ENCODE results near the gene KRTAP10-1. TPM values are rescaled to one million over a fixed set of nuclear protein-coding genes. Genes with fewer than 3 reads are reported as not detected.

Gene KRTAP10-1
- total RNA-seq, 1 experiment from 2014 or later = not detected

DNA sequence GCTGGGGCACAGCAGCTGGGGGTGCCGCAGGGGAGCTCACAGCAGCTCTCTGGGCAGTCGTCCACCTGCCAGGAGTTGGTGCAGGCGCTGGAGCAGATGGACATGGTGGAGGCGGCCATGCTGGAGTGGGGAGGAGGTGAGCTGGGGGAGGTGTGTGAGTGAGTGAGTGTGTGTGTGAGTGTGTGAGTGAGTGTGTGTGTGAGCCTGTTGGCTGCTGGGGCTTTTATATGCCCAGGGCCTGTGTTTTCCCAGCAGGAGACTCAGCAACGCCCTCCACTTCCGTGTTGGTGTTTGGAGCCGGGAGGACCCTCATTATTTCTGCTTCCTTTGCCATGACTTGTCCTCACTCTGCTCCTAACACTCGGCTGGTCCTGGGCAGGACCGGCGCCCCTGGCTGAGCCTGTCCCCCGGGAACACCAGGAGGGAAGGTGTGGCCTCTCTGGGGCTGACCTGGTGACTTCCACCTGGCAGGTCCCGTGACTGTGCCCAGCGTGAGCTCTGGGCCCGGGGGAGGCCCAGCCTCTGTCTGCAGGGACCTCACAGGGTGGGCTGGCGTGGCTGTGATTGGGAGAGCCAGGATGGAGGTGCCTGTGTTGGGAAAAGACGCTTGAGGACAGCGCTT, 11.5 kb upstream of the KRTAP10-1 start, which contains the start of gene KRTAP10-2:
Gene KRTAP10-2 (minus strand): TSS at position 166 of the 622 bp plus-strand sequence. CDS start 47 bp downstream, at position 119.
- Histone ChIP-seq H2AFZ (ENCODE audit: low read length) (no peak within 1 kb of the TSS), H3K18ac (ENCODE audit: insufficient read length, low read depth, low read length) (no peak within 1 kb of the TSS), H3K4ac (ENCODE audit: low read depth, low read length) (no peak within 1 kb of the TSS; the same call in 1 of the 2 replicates), H3K27ac (ENCODE audit: insufficient read length, low read depth, low read length) (no peak within 1 kb of the TSS), H4K91ac (ENCODE audit: insufficient read length, low read depth, low read length) (no peak within 1 kb of the TSS), H3K9me3 (ENCODE audit: control insufficient read depth, low read depth, low read length) (no peaks in the 10 kb centered on the region), H2BK12ac (ENCODE audit: insufficient read length, low read depth, low read length) (no peak within 1 kb of the TSS), H3T11ph (ENCODE audit: low read length) (no peak within 1 kb of the TSS), H3K56ac (ENCODE audit: insufficient read length, low read depth, low read length) (no peak within 1 kb of the TSS), H2BK5ac (ENCODE audit: insufficient read length, low read length) (no peak within 1 kb of the TSS), H2AK5ac (ENCODE audit: insufficient read length, low read length) (no peak within 1 kb of the TSS), H2BK15ac (ENCODE audit: low read depth, low read length) (peak within 1 kb of the TSS; percentile 87; the same call in 1 of the 2 replicates), H3K23me2 (ENCODE audit: insufficient read length, low read depth, low read length, poor library complexity, severe bottlenecking) (no peaks in the 10 kb centered on the region), H3K23ac (ENCODE audit: insufficient read length, low read depth, low read length) (no peak within 1 kb of the TSS), H4K8ac (replicated peaks; ENCODE audit: insufficient read length, low read depth, low read length) (no peak within 1 kb of the TSS), H4K20me1 (ENCODE audit: control insufficient read depth, insufficient read depth, insufficient read length) (no peaks in the 10 kb centered on the region), H2BK20ac (ENCODE audit: low read depth, low read length, poor library complexity, severe bottlenecking) (no peak within 1 kb of the TSS), H3K14ac (ENCODE audit: insufficient read depth, low read length) (peak within 1 kb of the TSS; percentile 53), H3K4me1 (ENCODE audit: insufficient read depth, low read length) (peaks cover 6% of the 10 kb centered on the region; the same call in 1 of the 2 replicates), H3K9ac (ENCODE audit: extremely low read depth, insufficient read length, low read length) (no peak within 1 kb of the TSS), H3K27me3 (ENCODE audit: insufficient read depth, low read length) (no peaks in the 10 kb centered on the region), H3K79me2 (ENCODE audit: insufficient read depth, low read length) (no peaks in the 10 kb centered on the region), H2BK120ac (ENCODE audit: low read depth, low read length, poor library complexity, severe bottlenecking) (no peak within 1 kb of the TSS), H4K5ac (ENCODE audit: insufficient read length, low read depth, low read length) (no peak within 1 kb of the TSS), H3K79me1 (ENCODE audit: insufficient read depth, low read depth, low read length, poor library complexity, severe bottlenecking) (no peaks in the 10 kb centered on the region), H3K4me2 (ENCODE audit: insufficient read depth, insufficient read length, low read length) (no peak within 1 kb of the TSS)
- Mint-ChIP-seq H3K27me3 (ENCODE audit: low read depth) (peaks cover 3% of the 10 kb centered on the region), H3K36me3 (ENCODE audit: insufficient read depth in 1 of 3, low read depth in 3 of 3) (peaks cover 0 to 14% (median 9%) of the 10 kb centered on the region in 3 experiments; a peak in 3 of 7 replicates), H3K4me3 (no peak within 1 kb of the TSS; a peak in 1 of 5 replicates), H3K4me1 (peaks cover 42 to 54% of the 10 kb centered on the region in 2 experiments), H3K27ac (peak within 1 kb of the TSS in 2 of 3 experiments; percentile 82 to 85; a peak in 6 of 7 replicates), H3K9me3 (peaks cover 7 to 11% of the 10 kb centered on the region in 2 experiments; a peak in 4 of 5 replicates)
- no CpG with 5 or more reads among the region's 17 CpGs for WGBS (ENCODE audit: extremely low coverage, insufficient read length, low lambda C conversion rate)
- DNase-seq = peak; percentile 28
- TF ChIP-seq, protein P1, sequence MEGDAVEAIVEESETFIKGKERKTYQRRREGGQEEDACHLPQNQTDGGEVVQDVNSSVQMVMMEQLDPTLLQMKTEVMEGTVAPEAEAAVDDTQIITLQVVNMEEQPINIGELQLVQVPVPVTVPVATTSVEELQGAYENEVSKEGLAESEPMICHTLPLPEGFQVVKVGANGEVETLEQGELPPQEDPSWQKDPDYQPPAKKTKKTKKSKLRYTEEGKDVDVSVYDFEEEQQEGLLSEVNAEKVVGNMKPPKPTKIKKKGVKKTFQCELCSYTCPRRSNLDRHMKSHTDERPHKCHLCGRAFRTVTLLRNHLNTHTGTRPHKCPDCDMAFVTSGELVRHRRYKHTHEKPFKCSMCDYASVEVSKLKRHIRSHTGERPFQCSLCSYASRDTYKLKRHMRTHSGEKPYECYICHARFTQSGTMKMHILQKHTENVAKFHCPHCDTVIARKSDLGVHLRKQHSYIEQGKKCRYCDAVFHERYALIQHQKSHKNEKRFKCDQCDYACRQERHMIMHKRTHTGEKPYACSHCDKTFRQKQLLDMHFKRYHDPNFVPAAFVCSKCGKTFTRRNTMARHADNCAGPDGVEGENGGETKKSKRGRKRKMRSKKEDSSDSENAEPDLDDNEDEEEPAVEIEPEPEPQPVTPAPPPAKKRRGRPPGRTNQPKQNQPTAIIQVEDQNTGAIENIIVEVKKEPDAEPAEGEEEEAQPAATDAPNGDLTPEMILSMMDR (conservative IDR thresholded peaks at IDR 0.05) = no peak
